H1 (cell line): ENCODE results near the gene ABCA6. TPM values are rescaled to one million over a fixed set of nuclear protein-coding genes. Genes with fewer than 3 reads are reported as not detected.

Source experiments
- microRNA-seq, 2 experiments: library from miRNA; unstranded; fragments of <30 nt; microRNA quantifications; one replicate each; pipeline versions ENCODE4 to v1.2.0, GENCODE V29; 2016 to 2020; ENCODE audit warnings: borderline microRNAs expressed in 2 of 2, borderline number of aligned reads in 2 of 2, borderline replicate concordance in 1 of 2
- polyA plus RNA-seq, 7 experiments: library from polyadenylated mRNA; depleted of rRNA in 3 of 7; stranded (reverse) in 5 of 7; unstranded in 2 of 7; fragments of >200 nt in 5 of 7; fragments of 200-250 nt in 2 of 7; gene quantifications; 1 replicate in 5 of 7; 2 replicates in 1 of 7; 4 replicates in 1 of 7; pipeline versions ENCODE4 v1.2.1 to v1.2.3, GENCODE V29; 2011 to 2013; ENCODE audit warnings: missing spikeins in 2 of 7, mixed read lengths in 2 of 7
- small RNA-seq: library from polyadenylated mRNA; stranded (forward); fragments of <200 nt; extraction: miRNeasy Mini kit (QIAGEN cat#:217004); gene quantifications from one replicate; pipeline ENCODE3, GENCODE V24; 2013; ENCODE audit not compliant: insufficient read depth
- total RNA-seq: library from RNA; stranded (reverse); fragmentation: NEBNext Ultra II Directional; extraction: Animal tissue kit (Norgen Biotek cat#: 25700); gene quantifications from 2 replicates; pipeline ENCODE4 v1.2.1, GENCODE V29; 2021

The ABCA6 gene
- total and polyA plus RNA-seq, 2 of the 8 experiments (the other 6 are each of a cell fraction or from before 2014, with no cell fraction given): not detected

Small RNA genes within 50 kb of the gene (microRNA-seq; reads per million reads assigned to microRNA genes)
- 0 reads per million in 2 experiments for gene MIR4524A
- 0 reads per million in 2 experiments for gene MIR4524B

Small RNA genes within 50 kb of the gene (small RNA-seq; reads per million reads assigned to genes)
- gene MIR4524B: not detected

Other genes with a start within 250 kb of the ABCA6 start
- gene ABCA8, start 186.5 kb downstream of the ABCA6 start, total RNA-seq: not detected in 2 replicates
- gene ABCA8, start 186.5 kb downstream of the ABCA6 start, polyA plus RNA-seq (2011; rRNA removed): not detected in 2 replicates
- not detected in 2 replicates for gene ABCA9, start 81.0 kb downstream of the ABCA6 start, total RNA-seq
- gene ABCA9, start 81.0 kb downstream of the ABCA6 start, polyA plus RNA-seq (2011; rRNA removed): not detected in 2 replicates
- gene ABCA10, start 86.9 kb upstream of the ABCA6 start, total RNA-seq: not detected in 2 replicates
- not detected in 2 replicates for gene ABCA10, start 86.9 kb upstream of the ABCA6 start, polyA plus RNA-seq (2011; rRNA removed)
- 2.3 and 4.1 TPM in 2 replicates for gene ABCA5, start 185.2 kb upstream of the ABCA6 start, total RNA-seq
- 0.52 and 1.3 TPM in 2 replicates for gene ABCA5, start 185.2 kb upstream of the ABCA6 start, polyA plus RNA-seq (2011; rRNA removed)